ENCODE measurements around the gene CDCA5. TPM values are rescaled to one million over a fixed set of nuclear protein-coding genes. Genes with fewer than 3 reads are reported as not detected.

Gene CDCA5
- polyA plus RNA-seq, 1 experiment: 11.9 TPM

DNA sequence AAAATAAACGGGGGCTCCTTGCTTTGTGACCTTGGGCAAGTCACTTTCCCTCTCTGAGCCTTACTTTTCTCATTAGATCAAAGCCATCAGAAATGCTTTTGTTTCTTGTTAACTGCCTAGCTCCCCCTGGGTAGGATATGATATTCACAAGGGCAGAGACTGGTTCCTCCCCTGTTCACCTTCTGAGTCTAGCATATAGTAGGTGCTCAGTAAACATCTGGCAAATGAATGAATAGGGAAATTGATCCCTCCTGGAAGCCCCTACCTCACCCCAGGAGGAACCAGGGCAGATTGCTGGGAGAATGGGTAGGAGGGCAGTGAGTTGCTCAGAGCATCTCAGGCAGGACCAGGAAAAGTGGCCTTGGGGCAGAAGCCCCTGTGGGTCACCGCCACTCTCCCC lies 49.4 kb downstream of the CDCA5 start:
- TF ChIP-seq, protein P1, sequence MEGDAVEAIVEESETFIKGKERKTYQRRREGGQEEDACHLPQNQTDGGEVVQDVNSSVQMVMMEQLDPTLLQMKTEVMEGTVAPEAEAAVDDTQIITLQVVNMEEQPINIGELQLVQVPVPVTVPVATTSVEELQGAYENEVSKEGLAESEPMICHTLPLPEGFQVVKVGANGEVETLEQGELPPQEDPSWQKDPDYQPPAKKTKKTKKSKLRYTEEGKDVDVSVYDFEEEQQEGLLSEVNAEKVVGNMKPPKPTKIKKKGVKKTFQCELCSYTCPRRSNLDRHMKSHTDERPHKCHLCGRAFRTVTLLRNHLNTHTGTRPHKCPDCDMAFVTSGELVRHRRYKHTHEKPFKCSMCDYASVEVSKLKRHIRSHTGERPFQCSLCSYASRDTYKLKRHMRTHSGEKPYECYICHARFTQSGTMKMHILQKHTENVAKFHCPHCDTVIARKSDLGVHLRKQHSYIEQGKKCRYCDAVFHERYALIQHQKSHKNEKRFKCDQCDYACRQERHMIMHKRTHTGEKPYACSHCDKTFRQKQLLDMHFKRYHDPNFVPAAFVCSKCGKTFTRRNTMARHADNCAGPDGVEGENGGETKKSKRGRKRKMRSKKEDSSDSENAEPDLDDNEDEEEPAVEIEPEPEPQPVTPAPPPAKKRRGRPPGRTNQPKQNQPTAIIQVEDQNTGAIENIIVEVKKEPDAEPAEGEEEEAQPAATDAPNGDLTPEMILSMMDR (IDR thresholded peaks at IDR 0.05; ENCODE audit: insufficient read depth, low read depth, low read length): no peak
- ChIA-PET POLR2A (no interaction called here), CTCF (no interaction called here)
- peaks cover 21% of the 10 kb centered on the region for H3K36me3 ChIP-seq (ENCODE audit: control insufficient read depth, insufficient read depth, low read length)
- no peak overlapping the region for H3K4me3 ChIP-seq (ENCODE audit: low read depth, low read length)
- no peak for DNase-seq (ENCODE audit: low read depth)
- H3K27me3 ChIP-seq (ENCODE audit: control insufficient read depth, insufficient read depth, low read length): no peaks in the 10 kb centered on the region

DNA sequence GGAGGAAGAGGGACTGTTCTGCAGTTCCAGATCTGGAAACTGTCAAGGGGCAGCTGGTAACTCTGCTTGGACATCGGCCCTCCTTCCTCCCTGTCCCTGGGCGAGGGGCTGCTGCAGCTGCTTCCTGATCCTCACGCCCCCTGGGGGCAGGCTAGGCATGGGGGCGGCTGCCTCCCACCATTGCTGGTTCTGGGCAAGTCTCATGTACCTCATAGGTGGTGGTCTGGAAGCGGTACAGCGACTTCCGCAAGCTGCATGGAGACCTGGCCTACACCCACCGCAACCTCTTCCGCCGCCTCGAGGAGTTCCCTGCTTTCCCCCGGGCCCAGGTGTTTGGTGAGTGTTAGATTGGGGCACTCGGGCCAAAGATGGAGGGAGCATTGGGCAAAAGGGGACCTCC lies 51.6 kb downstream of the CDCA5 start:
- H3K4me3 ChIP-seq (ENCODE audit: low read depth, low read length): no peak overlapping the region
- DNase-seq (ENCODE audit: low read depth): no peak
- H3K36me3 ChIP-seq (ENCODE audit: control insufficient read depth, insufficient read depth, low read length): peaks cover 15% of the 10 kb centered on the region
- ChIA-PET CTCF (interaction anchor here (2.0 kb wide), 1 partner anchor 18 kb away, joined by 5 read pairs; the partner anchor contains the start of gene ARL2), POLR2A (no interaction called here)
- TF ChIP-seq, protein P1 (IDR thresholded peaks at IDR 0.05; ENCODE audit: insufficient read depth, low read depth, low read length): no peak
- H3K27me3 ChIP-seq (ENCODE audit: control insufficient read depth, insufficient read depth, low read length): no peaks in the 10 kb centered on the region

Small RNAs within 50 kb of the gene (small RNA-seq; reads per million reads assigned to genes)
- gene SNX15 (ENCODE audit: insufficient read length, low read depth, low replicate concordance): not detected

Other genes starting within 250 kb of the CDCA5 start
- 0.01 and 0.02 TPM in 2 replicates for gene CDC42BPG, start 239.4 kb downstream of the CDCA5 start, polyA plus RNA-seq (2011; rRNA removed)
- gene EHD1, start 205.4 kb downstream of the CDCA5 start, polyA plus RNA-seq (2011; rRNA removed): 95.3 and 191 TPM in 2 replicates
- 3.7 and 7.0 TPM in 2 replicates for gene ATG2A, start 166.8 kb downstream of the CDCA5 start, polyA plus RNA-seq (2011; rRNA removed)
- 16.0 and 18.5 TPM in 2 replicates for gene PPP2R5B, start 159.4 kb downstream of the CDCA5 start, polyA plus RNA-seq (2011; rRNA removed)
- not detected in 2 replicates for gene GPHA2, start 148.1 kb downstream of the CDCA5 start, polyA plus RNA-seq (2011; rRNA removed)
- not detected in 2 replicates for gene MAJIN, start 111.9 kb downstream of the CDCA5 start, polyA plus RNA-seq (2011; rRNA removed)
- 1.1 and 1.5 TPM in 2 replicates for gene BATF2, start 87.1 kb downstream of the CDCA5 start, polyA plus RNA-seq (2011; rRNA removed)
- 117 and 141 TPM in 2 replicates for gene ARL2, start 69.9 kb downstream of the CDCA5 start, polyA plus RNA-seq (2011; rRNA removed)
- gene SNX15, start 56.6 kb downstream of the CDCA5 start, polyA plus RNA-seq (2011; rRNA removed): 8.3 and 15.3 TPM in 2 replicates
- gene SAC3D1, start 42.8 kb downstream of the CDCA5 start, polyA plus RNA-seq (2011; rRNA removed): 5.9 and 7.3 TPM in 2 replicates
- 25.4 and 38.7 TPM in 2 replicates for gene NAALADL1, start 25.5 kb downstream of the CDCA5 start, polyA plus RNA-seq (2011; rRNA removed)
- gene ZFPL1, start 182 bp upstream of the CDCA5 start, polyA plus RNA-seq (2011; rRNA removed): 41.7 and 91.8 TPM in 2 replicates
- 61.8 and 86.2 TPM in 2 replicates for gene VPS51, start 12.2 kb upstream of the CDCA5 start, polyA plus RNA-seq (2011; rRNA removed)
- 5.0 and 8.2 TPM in 2 replicates for gene TM7SF2, start 27.8 kb upstream of the CDCA5 start, polyA plus RNA-seq (2011; rRNA removed)
- gene ZNHIT2, start 33.7 kb upstream of the CDCA5 start, polyA plus RNA-seq (2011; rRNA removed): 3.6 and 4.6 TPM in 2 replicates
- gene FAU, start 38.1 kb upstream of the CDCA5 start, polyA plus RNA-seq (2011; rRNA removed): 474 and 610 TPM in 2 replicates
- gene MRPL49, start 38.3 kb upstream of the CDCA5 start, polyA plus RNA-seq (2011; rRNA removed): 54.4 and 68.5 TPM in 2 replicates
- gene SYVN1, start 50.5 kb upstream of the CDCA5 start, polyA plus RNA-seq (2011; rRNA removed): 13.3 and 33.4 TPM in 2 replicates
- not detected in 2 replicates for gene SPDYC, start 86.2 kb upstream of the CDCA5 start, polyA plus RNA-seq (2011; rRNA removed)
- 75.4 and 181 TPM in 2 replicates for gene CAPN1, start 97.9 kb upstream of the CDCA5 start, polyA plus RNA-seq (2011; rRNA removed)
- gene POLA2, start 177.9 kb upstream of the CDCA5 start, polyA plus RNA-seq (2011; rRNA removed): 11.8 and 14.5 TPM in 2 replicates
- gene CDC42EP2, start 230.8 kb upstream of the CDCA5 start, polyA plus RNA-seq (2011; rRNA removed): 11.7 and 23.2 TPM in 2 replicates
- gene DPF2, start 249.8 kb upstream of the CDCA5 start, polyA plus RNA-seq (2011; rRNA removed): 29.5 and 45.2 TPM in 2 replicates